A673 (cell line): ENCODE measurements around the gene RPGRIP1.

ENCODE experiments used
- CTCF ChIP-seq: fragments of 300-800, 200-600 bp; sonication (generic); conservative IDR thresholded peaks from 2 replicates; pipeline ENCODE4 v1.5.1; 2017; ENCODE audit warnings: low read depth, mild to moderate bottlenecking, antibody characterized with exemption, low read length, moderate library complexity, mixed read lengths
- EZH2 ChIP-seq: fragments of 200-600 bp; sonication (generic); IDR thresholded peaks from 2 replicates; pipeline ENCODE4 v1.6.1; 2017; ENCODE audit warnings: borderline replicate concordance, low read depth, mild to moderate bottlenecking, mixed read lengths, antibody characterized with exemption, low read length; ENCODE audit not compliant: poor library complexity, severe bottlenecking

DNA sequence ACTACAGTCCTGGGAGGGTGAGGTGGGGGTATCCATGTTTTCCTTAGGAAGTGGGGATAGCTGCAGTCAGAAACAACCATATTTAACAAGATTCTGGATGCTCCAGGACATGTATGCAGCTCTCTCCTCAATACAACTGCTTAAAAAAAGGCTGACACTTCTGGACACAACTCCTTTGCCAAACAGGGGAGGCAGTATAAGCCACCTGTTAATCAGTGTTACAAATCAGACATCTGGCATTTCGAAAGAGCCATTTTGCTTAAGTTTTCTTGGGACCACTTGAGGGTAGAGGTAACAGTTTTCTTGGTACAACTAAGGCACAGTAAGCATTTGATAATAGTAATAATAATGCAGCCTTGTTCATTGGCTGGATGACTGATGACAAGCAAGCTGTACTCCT is 47.1 kb downstream of the RPGRIP1 start:
- TF ChIP-seq CTCF (no peak), EZH2 (no peak)
